ENCODE measurements around the gene PEMT. TPM values are rescaled to one million over a fixed set of nuclear protein-coding genes. Genes with fewer than 3 reads are reported as not detected.

PEMT gene
- total and polyA plus RNA-seq, 9 donors: 6.6 to 62.8 (median 32.5) TPM

- H3K9me3 ChIP-seq: no peaks in the 10 kb centered on the region
- no peak overlapping the region for H3K4me3 ChIP-seq
- no peaks in the 10 kb centered on the region for H3K36me3 ChIP-seq
- 93 to 97% (median 94%) methylated on average over 3 of the region's 3 CpGs for WGBS, 3 donors
- DNase-seq: no peak
- no peaks in the 10 kb centered on the region for H3K27me3 ChIP-seq
- peaks cover 3% of the 10 kb centered on the region for H3K4me1 ChIP-seq (ENCODE audit: insufficient read depth)
- no peak for TF ChIP-seq EP300 (IDR thresholded peaks at IDR 0.05)
- TF ChIP-seq POLR2A (IDR thresholded peaks at IDR 0.05): no peak
- no peak for TF ChIP-seq CTCF (IDR thresholded peaks at IDR 0.05)
- intact Hi-C loops (cut with DNase I): no loop called here
- no peak overlapping the region for H3K27ac ChIP-seq
Observed at GRCh38 chr17:17533901-17534441, 57.5 kb downstream of the PEMT start.

- Histone ChIP-seq H3K36me3 (no peaks in the 10 kb centered on the region), H3K9me3 (no peaks in the 10 kb centered on the region), H3K27me3 (no peaks in the 10 kb centered on the region), H3K4me1 (ENCODE audit: insufficient read depth) (peaks cover 7% of the 10 kb centered on the region), H3K4me3 (no peak overlapping the region), H3K27ac (no peak overlapping the region)
- intact Hi-C loops (cut with DNase I): no loop called here
- 79 to 98% (median 92%) methylated on average over 1 of the region's 1 CpG for WGBS, 3 donors
- TF ChIP-seq CTCF (IDR thresholded peaks at IDR 0.05): no peak
- no peak for TF ChIP-seq POLR2A (IDR thresholded peaks at IDR 0.05)
- no peak for DNase-seq
Observed at GRCh38 chr17:17532991-17533390, 58.5 kb downstream of the PEMT start.

GRCh38 chr17:17531156-17531555 lies 60.4 kb downstream of the PEMT start:
- Histone ChIP-seq H3K27ac (no peak overlapping the region), H3K27me3 (no peaks in the 10 kb centered on the region), H3K4me1 (ENCODE audit: insufficient read depth) (peaks cover 13% of the 10 kb centered on the region), H3K4me3 (no peak overlapping the region), H3K9me3 (no peaks in the 10 kb centered on the region), H3K36me3 (no peaks in the 10 kb centered on the region)
- 92 to 96% (median 95%) methylated on average over 4 of the region's 4 CpGs for WGBS, 3 donors
- DNase-seq: no peak
- intact Hi-C loops (cut with DNase I): no loop called here
- TF ChIP-seq CTCF (IDR thresholded peaks at IDR 0.05): no peak

- Histone ChIP-seq H3K4me1 (ENCODE audit: insufficient read depth) (peaks cover 17% of the 10 kb centered on the region), H3K4me3 (no peak overlapping the region), H3K36me3 (no peaks in the 10 kb centered on the region), H3K27ac (no peak overlapping the region), H3K9me3 (no peaks in the 10 kb centered on the region), H3K27me3 (no peaks in the 10 kb centered on the region)
- TF ChIP-seq EP300 (IDR thresholded peaks at IDR 0.05) (no peak), POLR2A (IDR thresholded peaks at IDR 0.05) (no peak), CTCF (IDR thresholded peaks at IDR 0.05) (no peak)
- 62 to 76% (median 69%) methylated on average over 21 to 22 of the region's 22 CpGs for WGBS, 3 donors
- intact Hi-C loops (cut with DNase I): no loop called here
- no peak for DNase-seq
Observed at GRCh38 chr17:17528696-17529652, 62.5 kb downstream of the PEMT start.
